HFFc6 (cell line): ENCODE data around the gene RTL10. TPM values are rescaled to one million over a fixed set of nuclear protein-coding genes. Genes with fewer than 3 reads are reported as not detected.

Experiments
- DNase-seq: peaks from one replicate; pipeline ENCODE4 v3.0.0-alpha.2; 2018
- H3K27ac Mint-ChIP-seq: 2 replicates; pipeline ENCODE4 v1.8.0; 2020; ENCODE audit warnings: mild to moderate bottlenecking, mixed read lengths
- H3K27me3 Mint-ChIP-seq: 2 replicates; pipeline ENCODE4 v1.8.0; 2021; ENCODE audit warnings: mild to moderate bottlenecking, moderate library complexity, mixed read lengths; ENCODE audit not compliant: insufficient read depth
- H3K36me3 Mint-ChIP-seq: 2 replicates; pipeline ENCODE4 v1.8.0; 2021; ENCODE audit warnings: low read depth, mixed read lengths
- H3K4me1 Mint-ChIP-seq: 2 replicates; pipeline ENCODE4 v1.8.0; 2020; ENCODE audit warnings: low read depth, mixed read lengths
- H3K4me3 Mint-ChIP-seq: 2 replicates; pipeline ENCODE4 v1.8.0; 2020; ENCODE audit warnings: mild to moderate bottlenecking, moderate library complexity, mixed read lengths
- H3K9me3 Mint-ChIP-seq: 2 replicates; pipeline ENCODE4 v1.8.0; 2020; ENCODE audit warnings: mild to moderate bottlenecking, mixed read lengths
- CTCF ChIP-seq: fragments of 200-600 bp; sonication (generic); IDR thresholded peaks from 2 replicates; pipeline ENCODE4 v1.5.0; 2021; ENCODE audit warnings: antibody characterized with exemption, mild to moderate bottlenecking
- total RNA-seq, 6 experiments: library from RNA; stranded (reverse); fragmentation: NEBNext Ultra II Directional; extraction: Animal tissue kit (Norgen Biotek cat#: 25700); gene quantifications; 2 replicates in 1 of 6; 3 replicates in 5 of 6; pipeline ENCODE4 v1.2.3, GENCODE V29; 2021

The RTL10 gene
- total RNA-seq, 6 experiments from 2014 or later: 17.4 to 22.7 (median 19.2) TPM

DNA sequence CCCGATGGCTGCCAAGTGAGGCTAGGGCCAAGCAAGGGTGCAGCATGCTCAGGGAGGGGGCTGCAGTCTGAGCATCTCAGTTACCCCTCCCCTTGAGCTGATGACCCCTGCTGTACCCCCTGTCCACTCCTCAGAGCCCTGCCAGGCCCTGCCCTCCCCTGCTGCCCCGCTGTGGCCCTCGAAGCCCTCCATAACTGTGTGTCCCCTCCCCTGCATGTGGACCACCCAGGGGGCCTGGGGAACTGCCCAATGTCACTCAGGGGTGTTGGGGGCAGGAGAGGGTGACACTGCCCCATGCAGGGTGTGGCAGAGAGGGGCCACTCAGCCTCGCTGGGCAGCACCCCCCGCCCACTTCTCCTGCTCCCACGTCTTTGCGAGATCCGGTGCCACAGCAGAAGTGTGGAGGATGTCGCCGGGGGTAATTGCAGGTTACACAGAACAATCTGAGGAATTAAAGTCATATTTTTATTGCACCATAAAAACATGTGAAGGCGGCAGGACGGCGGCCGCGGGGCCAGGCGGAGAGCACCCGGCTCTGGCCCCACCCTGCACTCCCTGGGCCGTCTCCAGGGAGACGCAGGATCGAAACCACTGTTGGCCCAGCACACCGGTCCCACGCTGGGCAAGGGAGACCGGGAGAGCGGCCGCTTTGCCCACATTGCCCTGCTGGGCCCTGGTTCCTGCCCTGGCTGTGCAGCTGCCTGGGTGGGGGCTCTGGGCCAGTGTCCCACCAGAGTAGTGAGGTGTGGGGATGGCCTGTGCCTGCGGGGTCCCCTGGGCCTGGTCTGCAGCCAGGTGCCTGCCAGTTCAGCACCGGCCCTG lies 18.7 kb upstream of the RTL10 start:
- DNase-seq: no peak
- TF ChIP-seq CTCF: no peak

GRCh38 chr22:19872779-19873137 lies 18.1 kb upstream of the RTL10 start:
- Mint-ChIP-seq H3K9me3 (no peaks in the 10 kb centered on the region), H3K4me1 (peaks cover 6% of the 10 kb centered on the region), H3K36me3 (no peaks in the 10 kb centered on the region), H3K27me3 (no peaks in the 10 kb centered on the region; the same call in 1 of the 2 replicates), H3K27ac (no peak overlapping the region), H3K4me3 (no peak overlapping the region)
- no peak for TF ChIP-seq CTCF
- no peak for DNase-seq

More for the DNA sequence above, 18.7 kb upstream of the RTL10 start:
- H3K9me3 Mint-ChIP-seq: no peaks in the 10 kb centered on the region
- H3K4me1 Mint-ChIP-seq: peaks cover 12% of the 10 kb centered on the region
- H3K27me3 Mint-ChIP-seq: no peaks in the 10 kb centered on the region; the same call in 1 of the 2 replicates
- H3K36me3 Mint-ChIP-seq: no peaks in the 10 kb centered on the region
- H3K27ac Mint-ChIP-seq: no peak overlapping the region
- no peak overlapping the region for H3K4me3 Mint-ChIP-seq

DNA sequence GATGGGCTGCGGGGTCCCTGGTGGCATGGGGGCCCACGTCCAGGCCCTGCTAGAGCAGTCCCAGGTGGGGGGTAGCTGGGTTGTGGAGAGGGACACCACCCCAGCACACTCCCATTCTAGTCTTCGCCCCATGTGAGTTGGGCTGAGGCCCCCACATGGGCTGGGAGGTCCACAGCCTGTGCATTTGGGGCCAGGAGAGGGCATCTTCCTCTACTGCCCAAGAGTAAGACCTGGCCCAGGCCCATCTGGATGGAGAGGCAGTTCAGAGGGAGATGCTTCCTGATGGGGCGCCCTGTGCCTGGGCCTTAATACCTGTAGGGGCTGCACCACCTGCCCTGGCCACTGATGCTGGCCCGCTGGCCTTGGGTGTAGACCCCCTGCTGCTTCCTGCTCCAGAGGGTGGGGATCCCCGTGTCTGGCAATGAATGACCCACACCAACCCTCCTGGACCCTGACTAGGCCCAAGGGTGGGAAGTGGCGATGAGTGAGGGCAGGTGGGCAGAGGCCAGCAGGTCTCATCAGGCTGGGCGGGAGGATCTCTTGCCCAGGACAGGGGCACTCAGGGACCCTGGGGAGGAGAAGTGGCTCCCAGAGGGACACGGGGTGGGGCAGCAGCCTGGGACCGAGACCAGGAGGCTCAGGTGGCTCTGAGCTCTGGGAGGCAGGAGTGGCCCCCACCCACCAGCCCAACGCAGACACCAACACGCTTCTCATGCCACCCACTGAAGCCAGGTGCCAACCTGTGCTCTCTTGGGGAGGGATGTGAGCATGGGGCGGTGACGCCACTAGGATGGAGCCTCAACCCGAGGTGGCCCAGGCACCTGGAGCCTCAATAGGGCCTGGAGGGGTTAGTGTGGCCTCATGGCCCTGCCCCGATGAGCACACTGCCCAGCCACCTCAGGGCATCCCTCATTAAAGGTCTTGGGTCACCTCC lies 17.4 kb upstream of the RTL10 start:
- no peaks in the 10 kb centered on the region for H3K9me3 Mint-ChIP-seq
- TF ChIP-seq CTCF: no peak
- H3K36me3 Mint-ChIP-seq: no peaks in the 10 kb centered on the region
- H3K27me3 Mint-ChIP-seq: no peaks in the 10 kb centered on the region; the same call in 1 of the 2 replicates
- DNase-seq: no peak
- no peak overlapping the region for H3K4me3 Mint-ChIP-seq
- H3K4me1 Mint-ChIP-seq: no peaks in the 10 kb centered on the region
- no peak overlapping the region for H3K27ac Mint-ChIP-seq

DNA sequence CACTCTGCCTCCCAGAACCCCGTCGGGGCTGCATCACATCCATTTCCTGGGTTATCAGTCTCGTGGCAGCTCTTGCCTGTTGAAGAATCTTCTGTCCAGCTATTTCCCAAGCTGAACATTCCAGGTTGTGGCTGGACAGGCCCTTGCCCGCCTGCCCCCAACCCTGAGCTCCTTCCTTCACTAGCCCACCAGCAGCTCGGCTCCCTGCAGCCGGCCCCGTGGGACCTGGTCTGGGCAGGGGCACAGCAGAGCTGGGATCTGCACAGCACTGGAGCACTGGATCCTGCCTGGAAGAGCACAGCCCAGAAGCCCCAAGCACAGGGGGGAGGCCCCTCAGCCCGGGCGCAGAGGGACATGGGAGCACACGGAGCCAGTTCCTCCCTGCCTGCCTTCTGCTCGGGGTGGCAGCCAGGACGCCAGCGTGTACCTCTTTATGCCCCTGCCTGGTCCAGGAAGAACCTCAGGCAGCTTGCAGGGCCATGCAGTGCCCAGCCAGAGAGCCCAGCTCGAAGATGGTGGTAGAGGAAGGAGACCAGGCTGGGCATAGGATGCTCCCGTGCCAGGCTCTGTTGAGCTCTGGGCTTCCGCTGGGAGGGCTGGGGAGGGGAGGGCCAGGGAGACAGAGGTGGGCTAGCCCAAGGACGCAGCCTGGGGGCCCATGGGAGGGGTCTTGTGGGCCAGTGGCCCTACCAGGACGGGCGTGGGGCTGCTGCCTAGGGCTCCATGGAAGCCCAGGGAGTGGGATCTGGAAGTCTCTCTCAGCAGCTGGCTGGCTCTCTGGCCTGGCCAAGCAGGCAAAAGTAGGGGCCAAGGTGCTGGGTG lies 16.6 kb upstream of the RTL10 start:
- no peak overlapping the region for H3K27ac Mint-ChIP-seq
- H3K36me3 Mint-ChIP-seq: no peaks in the 10 kb centered on the region
- H3K4me3 Mint-ChIP-seq: no peak overlapping the region
- no peak for DNase-seq
- H3K4me1 Mint-ChIP-seq: no peaks in the 10 kb centered on the region
- no peaks in the 10 kb centered on the region for H3K9me3 Mint-ChIP-seq
- no peak for TF ChIP-seq CTCF
- no peaks in the 10 kb centered on the region; the same call in 1 of the 2 replicates for H3K27me3 Mint-ChIP-seq
